Loucy (cell line): ENCODE data around the gene LCE2D.
A peak's percentile ranks its signal among the peaks of the same experiment; 100 is the strongest.

Experiments used
- H2AFZ ChIP-seq: fragments of 200-600 bp; sonication (generic); 2 replicates; pipeline ENCODE4 v1.6.0; 2016; ENCODE audit warnings: antibody characterized with exemption, mild to moderate bottlenecking, low read length, moderate library complexity
- H3F3A ChIP-seq: fragments of 200-600 bp; 2 replicates; pipeline ENCODE4 v1.6.0; 2016; ENCODE audit warnings: antibody characterized with exemption, low read depth, mild to moderate bottlenecking
- H3K27me3 ChIP-seq: fragments of 200-600 bp; sonication (generic); 2 replicates; pipeline ENCODE4 v1.6.1; 2014; ENCODE audit warnings: low read length, mild to moderate bottlenecking; ENCODE audit not compliant: insufficient read depth, poor library complexity, severe bottlenecking
- H3K36me3 ChIP-seq: fragments of 200-600 bp; sonication (generic); 2 replicates; pipeline ENCODE4 v1.6.1; 2016; ENCODE audit warnings: low read length; ENCODE audit not compliant: insufficient read depth
- H3K4me1 ChIP-seq: fragments of 200-600 bp; sonication (generic); 2 replicates; pipeline ENCODE4 v1.5.1; 2014; ENCODE audit warnings: low read length, mild to moderate bottlenecking; ENCODE audit not compliant: insufficient read depth, poor library complexity, severe bottlenecking
- H3K4me2 ChIP-seq: fragments of 200-600 bp; sonication (generic); 2 replicates; pipeline ENCODE4 v1.6.0; 2014; ENCODE audit warnings: antibody characterized with exemption, low read length, low read depth, mild to moderate bottlenecking; ENCODE audit not compliant: poor library complexity, severe bottlenecking
- H3K4me3 ChIP-seq: fragments of 200-600 bp; sonication (generic); 2 replicates; pipeline ENCODE4 v1.5.1; 2014; ENCODE audit warnings: low read length, mild to moderate bottlenecking, mixed read lengths; ENCODE audit not compliant: poor library complexity, severe bottlenecking
- H3K79me2 ChIP-seq: fragments of 200-600 bp; sonication (generic); 2 replicates; pipeline ENCODE4 v1.6.1; 2014; ENCODE audit warnings: low read length; ENCODE audit not compliant: insufficient read depth
- H3K9ac ChIP-seq: fragments of 200-600 bp; sonication (generic); 2 replicates; pipeline ENCODE4 v1.6.0; 2014; ENCODE audit warnings: mild to moderate bottlenecking, low read depth, low read length, moderate library complexity; ENCODE audit not compliant: poor library complexity, severe bottlenecking
- H3K9me2 ChIP-seq: fragments of 200-600 bp; sonication (generic); replicated peaks from 2 replicates; pipeline ENCODE4 v1.6.1; 2016; ENCODE audit warnings: low read depth, low read length, mixed read lengths
- H3K9me3 ChIP-seq: fragments of 200-600 bp; sonication (generic); 2 replicates; pipeline ENCODE4 v1.6.1; 2014; ENCODE audit warnings: mild to moderate bottlenecking, antibody characterized with exemption, low read length, low read depth; ENCODE audit not compliant: insufficient read depth
- H4K20me1 ChIP-seq: fragments of 200-600 bp; sonication (generic); 2 replicates; pipeline ENCODE4 v1.6.0; 2014; ENCODE audit warnings: antibody characterized with exemption, low read length, mild to moderate bottlenecking; ENCODE audit not compliant: insufficient read depth, poor library complexity, severe bottlenecking
- CTCF ChIP-seq: fragments of 200-600 bp; sonication (generic); conservative IDR thresholded peaks from 2 replicates; pipeline ENCODE4 v1.5.1; 2014; ENCODE audit warnings: mild to moderate bottlenecking, antibody characterized with exemption, low read length
- EZH2phosphoT487 ChIP-seq: fragments of 200-600 bp; IDR thresholded peaks from 2 replicates; pipeline ENCODE4 v1.6.1; 2018; ENCODE audit warnings: antibody characterized with exemption, mild to moderate bottlenecking, moderate library complexity, borderline replicate concordance

Gene LCE2D

DNA sequence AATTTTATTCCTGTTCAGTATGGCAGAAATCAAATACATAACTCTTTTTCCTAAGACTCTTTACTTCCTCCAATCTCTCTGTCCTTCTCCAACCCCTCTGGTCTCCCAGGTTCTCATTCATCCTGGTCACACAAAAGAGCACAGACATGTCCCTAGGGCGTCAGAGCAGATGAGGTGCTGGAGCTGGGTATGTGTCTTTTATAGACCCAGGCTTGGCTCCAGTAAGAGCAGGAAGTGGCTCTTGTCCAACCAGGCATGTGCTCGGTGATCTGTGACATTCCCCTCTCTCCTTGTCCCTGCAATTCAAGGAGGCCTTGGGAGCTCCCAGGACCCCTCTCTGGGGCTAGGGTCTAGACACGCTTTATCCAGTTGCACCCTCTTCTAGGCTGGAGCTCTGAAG, 18.0 kb upstream of the LCE2D start:
- Histone ChIP-seq H2AFZ (no peak overlapping the region), H4K20me1 (no peaks in the 10 kb centered on the region), H3K36me3 (no peaks in the 10 kb centered on the region), H3K4me3 (no peak overlapping the region), H3K27me3 (no peaks in the 10 kb centered on the region), H3K9ac (no peak overlapping the region), H3K9me2 (no peaks in the 10 kb centered on the region), H3K4me1 (no peaks in the 10 kb centered on the region), H3K9me3 (no peaks in the 10 kb centered on the region), H3K79me2 (no peaks in the 10 kb centered on the region), H3K4me2 (no peak overlapping the region), H3F3A (no peaks in the 10 kb centered on the region)
- TF ChIP-seq EZH2phosphoT487 (no peak), CTCF (no peak)

DNA sequence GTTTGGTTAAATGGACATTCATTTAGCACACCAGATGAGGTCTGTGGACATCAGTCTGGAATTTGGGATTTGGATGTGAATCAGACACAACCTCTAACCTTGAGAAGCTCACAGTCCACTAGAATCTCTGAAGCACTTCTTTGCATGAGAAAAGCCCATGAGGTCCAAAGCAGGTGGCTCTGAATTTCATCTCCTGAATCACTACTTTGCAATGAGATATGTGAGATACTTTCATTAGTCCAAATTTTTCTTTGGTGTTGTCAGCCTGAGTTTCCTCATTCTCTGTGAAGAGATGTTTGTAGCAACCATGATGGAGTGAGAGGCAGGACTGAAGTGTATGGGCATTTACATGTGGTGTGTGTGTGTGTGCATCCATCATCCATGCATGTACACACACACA, 16.5 kb upstream of the LCE2D start:
- no peaks in the 10 kb centered on the region for H4K20me1 ChIP-seq
- H2AFZ ChIP-seq: no peak overlapping the region
- no peaks in the 10 kb centered on the region for H3F3A ChIP-seq
- no peak for TF ChIP-seq EZH2phosphoT487
- no peak for TF ChIP-seq CTCF
- no peaks in the 10 kb centered on the region for H3K79me2 ChIP-seq
- H3K9me2 ChIP-seq: no peaks in the 10 kb centered on the region
- no peaks in the 10 kb centered on the region for H3K27me3 ChIP-seq
- no peak overlapping the region for H3K4me3 ChIP-seq
- H3K9me3 ChIP-seq: no peaks in the 10 kb centered on the region
- H3K4me1 ChIP-seq: no peaks in the 10 kb centered on the region
- H3K9ac ChIP-seq: no peak overlapping the region
- H3K36me3 ChIP-seq: no peaks in the 10 kb centered on the region
- no peak overlapping the region for H3K4me2 ChIP-seq

DNA sequence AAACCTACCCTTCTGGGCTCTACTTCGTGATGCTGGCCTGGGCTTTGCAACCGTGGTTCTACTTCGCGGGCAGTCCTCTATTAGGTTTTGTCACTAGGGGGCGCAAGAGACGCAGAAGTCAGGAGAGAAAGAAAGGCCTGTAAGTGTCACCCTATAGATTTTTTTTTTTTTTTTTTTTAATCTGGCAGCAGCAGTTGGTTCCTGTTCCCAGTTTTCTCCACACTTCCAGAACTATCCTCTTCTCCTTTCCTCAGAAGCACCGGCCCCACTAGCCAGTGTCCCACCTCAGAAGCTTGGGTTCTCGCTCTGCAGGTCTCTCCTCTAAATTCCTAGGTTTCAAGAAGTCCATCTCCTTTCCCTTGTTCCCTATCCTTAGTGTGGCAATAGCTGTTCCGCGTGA, 9.1 kb upstream of the LCE2D start:
- Histone ChIP-seq H3K4me3 (peak overlapping the region; percentile 15), H3K27me3 (no peaks in the 10 kb centered on the region), H3K9me3 (no peaks in the 10 kb centered on the region), H3K9me2 (no peaks in the 10 kb centered on the region), H3F3A (no peaks in the 10 kb centered on the region), H3K4me1 (peaks cover 4% of the 10 kb centered on the region), H3K4me2 (peak overlapping the region; percentile 53), H3K36me3 (no peaks in the 10 kb centered on the region), H3K9ac (no peak overlapping the region), H3K79me2 (no peaks in the 10 kb centered on the region), H4K20me1 (no peaks in the 10 kb centered on the region), H2AFZ (peak overlapping the region; percentile 65)
- TF ChIP-seq EZH2phosphoT487: no peak
- peak; percentile 89 for TF ChIP-seq CTCF
